ENCODE measurements around the gene MCCC2.

Gene MCCC2

DNA sequence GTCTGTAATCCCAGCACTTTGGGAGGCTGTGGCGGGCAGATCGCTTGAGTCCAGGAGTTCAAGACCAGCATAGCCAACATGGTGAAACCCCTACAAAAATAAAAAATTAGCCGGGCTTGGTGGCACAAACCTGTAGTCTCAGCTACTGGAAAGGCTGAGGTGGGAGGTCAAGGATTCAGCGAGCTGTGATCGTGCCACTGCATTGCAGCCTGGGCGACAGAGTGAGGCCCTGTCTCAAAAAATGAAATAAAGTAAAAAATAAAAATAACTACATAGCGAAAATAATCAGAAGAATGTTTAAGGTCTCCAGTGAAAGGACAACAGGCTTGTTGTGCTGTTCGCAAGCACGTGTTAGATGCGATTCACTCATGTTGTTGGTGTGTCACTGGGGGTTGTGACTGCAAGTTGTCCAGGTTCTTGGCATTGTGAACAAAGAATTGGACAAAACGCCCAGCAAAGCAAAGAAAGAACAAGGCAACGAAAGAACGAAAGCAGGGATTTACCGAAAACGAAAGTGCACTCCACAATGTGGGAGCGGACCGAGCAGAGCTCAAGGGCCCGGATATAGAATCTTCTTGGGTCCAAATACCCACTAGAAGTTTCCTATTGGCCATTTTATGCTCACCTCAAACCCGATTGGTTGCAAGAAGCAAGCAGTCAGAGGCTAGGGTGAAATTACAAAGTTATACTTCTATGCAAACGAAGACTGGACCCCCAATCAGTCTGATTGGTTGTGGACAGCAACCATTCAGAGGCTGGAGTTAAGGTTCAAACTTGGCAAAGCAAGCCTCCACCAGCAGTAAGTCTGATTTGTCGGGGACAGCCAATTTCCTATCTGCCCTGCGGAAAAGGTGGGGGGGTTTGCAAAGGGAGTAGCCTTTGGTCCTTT lies 844 bp upstream of the MCCC2 start:
- ChIA-PET CTCF (interaction anchor here (4.1 kb wide), 1 partner anchor 15 kb away, joined by 18 read pairs; no protein-coding TSS in a partner anchor), POLR2A (ENCODE audit: low non-redundant PET) (interaction anchor here (0.8 to 2.0 kb wide), 2 partner anchors 15 to 111 kb away, joined by 3 to 9 read pairs; no protein-coding TSS in a partner anchor)
- DNase-seq (ENCODE audit: low spot score): no peak
- H3K27ac ChIP-seq: peak overlapping the region; percentile 85
- TF ChIP-seq, protein P1, sequence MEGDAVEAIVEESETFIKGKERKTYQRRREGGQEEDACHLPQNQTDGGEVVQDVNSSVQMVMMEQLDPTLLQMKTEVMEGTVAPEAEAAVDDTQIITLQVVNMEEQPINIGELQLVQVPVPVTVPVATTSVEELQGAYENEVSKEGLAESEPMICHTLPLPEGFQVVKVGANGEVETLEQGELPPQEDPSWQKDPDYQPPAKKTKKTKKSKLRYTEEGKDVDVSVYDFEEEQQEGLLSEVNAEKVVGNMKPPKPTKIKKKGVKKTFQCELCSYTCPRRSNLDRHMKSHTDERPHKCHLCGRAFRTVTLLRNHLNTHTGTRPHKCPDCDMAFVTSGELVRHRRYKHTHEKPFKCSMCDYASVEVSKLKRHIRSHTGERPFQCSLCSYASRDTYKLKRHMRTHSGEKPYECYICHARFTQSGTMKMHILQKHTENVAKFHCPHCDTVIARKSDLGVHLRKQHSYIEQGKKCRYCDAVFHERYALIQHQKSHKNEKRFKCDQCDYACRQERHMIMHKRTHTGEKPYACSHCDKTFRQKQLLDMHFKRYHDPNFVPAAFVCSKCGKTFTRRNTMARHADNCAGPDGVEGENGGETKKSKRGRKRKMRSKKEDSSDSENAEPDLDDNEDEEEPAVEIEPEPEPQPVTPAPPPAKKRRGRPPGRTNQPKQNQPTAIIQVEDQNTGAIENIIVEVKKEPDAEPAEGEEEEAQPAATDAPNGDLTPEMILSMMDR (conservative IDR thresholded peaks at IDR 0.05; ENCODE audit: low read depth): no peak

DNA sequence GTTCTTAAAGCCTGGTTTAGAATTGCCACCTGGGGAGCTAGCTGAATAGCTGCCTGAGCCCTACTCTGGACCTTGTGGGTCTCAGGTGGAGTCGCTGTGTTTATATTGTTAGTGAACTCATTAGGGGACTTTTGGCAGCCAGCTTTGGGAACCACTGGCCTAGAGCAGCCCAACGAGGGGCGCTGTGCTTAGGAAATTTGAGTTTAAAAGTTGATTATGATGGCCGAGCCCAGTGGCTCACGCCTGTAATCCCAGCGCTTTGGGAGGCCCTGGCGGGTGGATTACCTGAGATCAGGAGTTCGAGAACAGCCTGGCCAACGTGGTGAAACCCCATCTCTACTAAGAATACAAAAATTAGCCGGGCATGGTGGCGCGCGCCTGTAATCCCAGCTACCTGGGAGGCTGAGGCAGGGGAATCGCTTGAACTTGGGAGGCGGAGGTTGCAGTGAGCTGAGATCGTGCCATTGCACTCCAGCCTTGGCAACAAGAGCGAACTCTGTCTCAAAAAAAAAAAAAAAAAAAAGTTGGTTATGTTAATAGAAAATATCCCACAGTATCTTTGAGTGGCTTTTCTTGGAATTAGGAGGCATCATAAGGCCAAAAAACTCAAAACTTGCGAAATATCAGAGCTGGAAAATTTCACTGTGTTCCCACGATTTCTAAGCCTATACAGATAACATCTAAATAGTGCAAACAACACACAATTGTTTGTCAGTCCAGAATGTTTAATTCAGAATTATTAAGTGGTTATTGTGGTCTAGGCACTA lies 809 bp downstream of the MCCC2 start:
- peak overlapping the region; percentile 85 for H3K27ac ChIP-seq
- POLR2A ChIA-PET (ENCODE audit: low non-redundant PET): interaction anchor here (0.7 to 2.0 kb wide), 2 partner anchors 13 to 17 kb away, joined by 3 to 9 read pairs; no protein-coding TSS in a partner anchor
- no peak for DNase-seq (ENCODE audit: low spot score)
- CTCF ChIA-PET: interaction anchor here (0.6 to 4.1 kb wide), 3 partner anchors 13 to 119 kb away, joined by 3 to 18 read pairs (median 4); no protein-coding TSS in a partner anchor
- TF ChIP-seq, protein P1 (conservative IDR thresholded peaks at IDR 0.05; ENCODE audit: low read depth): no peak

DNA sequence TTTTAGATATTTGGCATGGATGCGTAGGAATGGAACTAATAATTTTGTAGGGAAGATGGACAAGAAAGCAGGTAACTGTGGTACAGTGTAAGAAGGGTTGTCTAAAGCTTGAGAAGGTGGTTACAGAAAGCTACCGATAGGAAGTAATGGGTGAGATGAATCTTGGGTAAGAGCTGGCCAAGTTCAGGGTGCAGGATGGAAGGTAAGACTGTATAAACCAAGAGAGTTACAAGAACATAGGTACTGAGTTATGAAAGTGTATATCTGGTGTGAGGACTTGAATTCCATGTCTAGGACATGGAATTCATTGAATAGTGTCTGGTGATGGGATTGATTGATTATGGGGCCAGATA lies 1.4 kb downstream of the MCCC2 start:
- no peak overlapping the region for H3K27ac ChIP-seq
- ChIA-PET POLR2A (ENCODE audit: low non-redundant PET) (interaction anchor here (0.7 to 2.0 kb wide), 2 partner anchors 13 to 18 kb away, joined by 3 to 9 read pairs; no protein-coding TSS in a partner anchor), CTCF (interaction anchor here (4.1 kb wide), 1 partner anchor 13 kb away, joined by 18 read pairs; no protein-coding TSS in a partner anchor)
- TF ChIP-seq, protein P1 (conservative IDR thresholded peaks at IDR 0.05; ENCODE audit: low read depth): no peak
- DNase-seq (ENCODE audit: low spot score): no peak

DNA sequence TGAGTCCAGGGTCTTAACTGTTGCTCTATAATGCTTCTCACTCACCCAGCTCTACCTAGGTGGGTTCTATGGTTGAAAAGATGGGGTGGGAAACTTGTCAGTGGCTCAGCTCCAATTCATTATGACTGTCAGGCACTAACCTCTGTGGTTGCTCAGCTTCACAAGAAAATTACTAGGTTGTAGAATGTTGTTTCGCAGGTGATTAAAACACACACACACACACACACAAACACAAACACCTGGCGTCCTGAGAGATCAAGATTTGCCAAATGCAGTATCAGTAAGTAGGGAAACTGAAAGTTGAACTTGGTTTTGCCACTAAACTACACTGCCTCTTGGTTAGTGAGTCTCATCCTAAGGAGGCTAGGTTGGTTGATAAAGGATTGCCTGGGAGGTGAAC lies 2.8 kb downstream of the MCCC2 start:
- ChIA-PET CTCF (interaction anchor here (4.1 kb wide), 1 partner anchor 11 kb away, joined by 18 read pairs; no protein-coding TSS in a partner anchor), POLR2A (ENCODE audit: low non-redundant PET) (no interaction called here)
- no peak for DNase-seq (ENCODE audit: low spot score)
- TF ChIP-seq, protein P1 (conservative IDR thresholded peaks at IDR 0.05; ENCODE audit: low read depth): no peak
- H3K27ac ChIP-seq: no peak overlapping the region

DNA sequence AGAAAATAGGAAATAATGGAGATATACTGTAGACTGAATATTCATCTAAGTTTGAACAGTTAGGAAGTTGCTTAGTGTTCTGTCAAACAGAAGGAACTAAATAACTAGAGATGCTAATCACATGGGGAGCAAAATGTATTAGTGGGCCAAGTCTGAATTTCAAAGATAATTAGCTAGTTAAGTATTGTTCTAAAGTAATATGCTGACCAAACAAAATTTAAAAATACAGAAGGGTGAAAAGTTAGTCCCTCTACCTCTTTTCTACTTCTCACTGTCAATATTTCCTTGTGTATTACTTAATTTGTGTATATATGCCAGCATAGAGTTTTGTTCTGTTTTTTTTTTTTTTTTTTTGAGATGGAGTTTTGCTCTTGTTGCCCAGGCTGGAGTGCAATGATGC lies 4.0 kb downstream of the MCCC2 start:
- ChIA-PET CTCF (interaction anchor here (0.6 kb wide), 1 partner anchor 23 kb away, joined by 3 read pairs; no protein-coding TSS in a partner anchor), POLR2A (ENCODE audit: low non-redundant PET) (no interaction called here)
- TF ChIP-seq, protein P1 (conservative IDR thresholded peaks at IDR 0.05; ENCODE audit: low read depth): no peak
- no peak overlapping the region for H3K27ac ChIP-seq
- DNase-seq (ENCODE audit: low spot score): no peak

DNA sequence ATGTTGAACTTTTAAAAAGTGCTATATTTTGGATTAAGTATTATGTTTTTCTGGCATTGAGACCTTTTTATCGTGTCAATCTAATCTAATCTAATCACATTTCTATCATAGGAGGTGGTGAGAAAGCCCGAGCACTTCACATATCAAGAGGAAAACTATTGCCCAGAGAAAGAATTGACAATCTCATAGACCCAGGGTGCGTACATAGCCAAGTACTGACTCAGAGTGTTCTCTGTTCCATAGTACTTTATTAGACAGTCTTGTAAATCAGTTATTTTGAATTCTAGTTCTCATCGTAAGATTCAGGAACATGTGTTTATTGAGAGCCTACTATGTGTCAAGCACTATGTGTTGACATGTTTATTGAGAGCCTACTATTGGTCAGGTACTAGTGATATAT lies 9.0 kb downstream of the MCCC2 start:
- POLR2A ChIA-PET (ENCODE audit: low non-redundant PET): no interaction called here
- DNase-seq (ENCODE audit: low spot score): no peak
- CTCF ChIA-PET: no interaction called here
- H3K27ac ChIP-seq: no peak overlapping the region
- TF ChIP-seq, protein P1 (conservative IDR thresholded peaks at IDR 0.05; ENCODE audit: low read depth): no peak
